Activated CD8-positive, alpha-beta T cell treated with anti-CD3 and anti-CD28 coated beads for 36 hours (primary cell): ENCODE results near the gene GLG1. TPM values are rescaled to one million over a fixed set of nuclear protein-coding genes. Genes with fewer than 3 reads are reported as not detected.

Experiments
- ATAC-seq: fragments of 200-7000 bp; cut with Tn5 transposase; one replicate; pipeline ENCODE4 v1.10.0; 2021; ENCODE audit warnings: mild to moderate bottlenecking, moderate library complexity
- CTCF ChIA-PET: fragments of 350-600 bp; sonication (Branson Sonifier 250); formaldehyde crosslinking; loops from one replicate; lab custom pipeline; 2021; ENCODE audit warnings: antibody characterized with exemption; lab: Charles Lee
- POLR2A ChIA-PET: fragments of 350-600 bp; sonication (Branson Sonifier 250); formaldehyde crosslinking; loops from one replicate; lab custom pipeline; 2021; ENCODE audit warnings: antibody characterized with exemption; lab: Charles Lee
- DNase-seq: peaks from one replicate; pipeline ENCODE4 v3.0.0-alpha.2; 2020
- H3K27ac Mint-ChIP-seq: one replicate; pipeline ENCODE4 v1.8.0; 2021; ENCODE audit warnings: mild to moderate bottlenecking, mixed read lengths
- H3K27me3 Mint-ChIP-seq: one replicate; pipeline ENCODE4 v1.8.0; 2021; ENCODE audit warnings: mixed read lengths
- H3K36me3 Mint-ChIP-seq: one replicate; pipeline ENCODE4 v1.8.0; 2021; ENCODE audit warnings: low read depth, mixed read lengths
- H3K4me1 Mint-ChIP-seq: one replicate; pipeline ENCODE4 v1.8.0; 2021; ENCODE audit warnings: low read depth, mixed read lengths
- H3K4me3 Mint-ChIP-seq: one replicate; pipeline ENCODE4 v1.8.0; 2021; ENCODE audit warnings: mild to moderate bottlenecking, moderate library complexity, mixed read lengths
- H3K9me3 Mint-ChIP-seq: one replicate; pipeline ENCODE4 v1.8.0; 2021; ENCODE audit warnings: mixed read lengths
- intact Hi-C: fragments of 100-400 bp; cut with micrococcal nuclease; formaldehyde crosslinking; loops from one replicate; pipeline ENCODE4 v1.10.0; 2022
- total RNA-seq, 2 experiments: library from RNA; stranded (reverse); gene quantifications; one replicate each; pipeline ENCODE4 v1.2.3, GENCODE V29; 2021
- TF ChIP-seq, protein P1 (sequence below): fragments of 200-600 bp; IDR thresholded peaks from one replicate; pipeline ENCODE4 v1.8.0; 2022; ENCODE audit warnings: antibody characterized with exemption, mild to moderate bottlenecking

GLG1 gene
- total RNA-seq, 2 experiments from 2014 or later, result 70.0 to 74.9 TPM

DNA sequence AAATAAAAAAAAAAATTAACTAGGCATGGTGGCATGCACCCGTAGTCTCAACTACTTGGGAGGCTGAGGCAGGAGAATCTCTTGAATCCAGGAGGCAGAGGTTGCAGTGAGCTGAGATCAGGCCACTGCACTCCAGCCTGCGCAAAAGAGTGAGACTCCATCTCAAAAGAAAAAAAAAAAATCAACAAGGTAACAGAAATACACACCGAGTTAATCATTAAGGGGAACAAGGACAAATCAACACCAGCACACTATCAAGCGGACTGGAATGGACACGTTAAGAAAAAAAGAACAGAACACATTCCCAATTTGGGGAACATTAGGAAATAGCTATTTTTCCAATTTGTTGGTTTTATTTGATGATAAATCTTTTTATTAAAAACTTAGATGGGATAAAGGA is 28.4 kb upstream of the GLG1 start:
- H3K36me3 Mint-ChIP-seq, result peaks cover 42% of the 10 kb centered on the region
- intact Hi-C loops, result no loop called here
- ChIA-PET POLR2A (interaction anchor here (1.2 to 1.4 kb wide), 4 partner anchors 10 to 32 kb away, joined by 3 to 5 read pairs (median 4); partner anchors contain the start of gene RFWD3), CTCF (interaction anchor here (1.3 kb wide), 1 partner anchor 13 kb away, joined by 6 read pairs; no protein-coding TSS in a partner anchor)
- ATAC-seq, result no peak
- TF ChIP-seq, protein P1, sequence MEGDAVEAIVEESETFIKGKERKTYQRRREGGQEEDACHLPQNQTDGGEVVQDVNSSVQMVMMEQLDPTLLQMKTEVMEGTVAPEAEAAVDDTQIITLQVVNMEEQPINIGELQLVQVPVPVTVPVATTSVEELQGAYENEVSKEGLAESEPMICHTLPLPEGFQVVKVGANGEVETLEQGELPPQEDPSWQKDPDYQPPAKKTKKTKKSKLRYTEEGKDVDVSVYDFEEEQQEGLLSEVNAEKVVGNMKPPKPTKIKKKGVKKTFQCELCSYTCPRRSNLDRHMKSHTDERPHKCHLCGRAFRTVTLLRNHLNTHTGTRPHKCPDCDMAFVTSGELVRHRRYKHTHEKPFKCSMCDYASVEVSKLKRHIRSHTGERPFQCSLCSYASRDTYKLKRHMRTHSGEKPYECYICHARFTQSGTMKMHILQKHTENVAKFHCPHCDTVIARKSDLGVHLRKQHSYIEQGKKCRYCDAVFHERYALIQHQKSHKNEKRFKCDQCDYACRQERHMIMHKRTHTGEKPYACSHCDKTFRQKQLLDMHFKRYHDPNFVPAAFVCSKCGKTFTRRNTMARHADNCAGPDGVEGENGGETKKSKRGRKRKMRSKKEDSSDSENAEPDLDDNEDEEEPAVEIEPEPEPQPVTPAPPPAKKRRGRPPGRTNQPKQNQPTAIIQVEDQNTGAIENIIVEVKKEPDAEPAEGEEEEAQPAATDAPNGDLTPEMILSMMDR, result no peak
- no peak overlapping the region for H3K4me3 Mint-ChIP-seq
- H3K4me1 Mint-ChIP-seq, result no peaks in the 10 kb centered on the region
- H3K27ac Mint-ChIP-seq, result no peak overlapping the region
- no peaks in the 10 kb centered on the region for H3K27me3 Mint-ChIP-seq
- H3K9me3 Mint-ChIP-seq, result no peaks in the 10 kb centered on the region
- DNase-seq, result no peak

DNA sequence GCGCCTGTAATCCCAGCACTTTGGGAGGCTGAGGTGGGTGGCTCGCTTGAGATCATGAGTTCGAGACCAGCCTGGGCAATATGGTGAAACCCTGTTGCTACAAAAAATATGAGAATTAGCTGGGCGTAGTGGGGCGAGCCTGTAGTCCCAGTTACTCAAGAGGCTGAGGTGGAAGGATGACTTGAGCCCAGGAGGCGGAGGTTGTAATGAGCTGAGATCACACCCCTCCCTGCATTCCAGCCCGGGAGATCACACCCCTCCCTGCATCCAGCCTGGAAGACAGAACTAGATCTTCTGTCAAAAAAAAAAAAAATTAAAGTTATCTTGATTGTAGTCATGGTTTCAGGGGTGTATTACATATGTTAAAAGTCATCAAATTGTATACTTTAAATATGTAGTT is 26.8 kb upstream of the GLG1 start:
- intact Hi-C loops, result no loop called here
- Mint-ChIP-seq H3K27ac (no peak overlapping the region), H3K9me3 (no peaks in the 10 kb centered on the region), H3K27me3 (no peaks in the 10 kb centered on the region), H3K4me3 (no peak overlapping the region), H3K4me1 (peaks cover 7% of the 10 kb centered on the region), H3K36me3 (peaks cover 47% of the 10 kb centered on the region)
- TF ChIP-seq, protein P1, result no peak
- ATAC-seq (no peak), DNase-seq (no peak)
- POLR2A ChIA-PET, result interaction anchor here (1.6 to 2.7 kb wide), 2 partner anchors 11 to 31 kb away, joined by 3 to 7 read pairs; no protein-coding TSS in a partner anchor
- CTCF ChIA-PET, result interaction anchor here (0.8 to 1.6 kb wide), 3 partner anchors 9 to 18 kb away, joined by 3 to 5 read pairs (median 4); no protein-coding TSS in a partner anchor

DNA sequence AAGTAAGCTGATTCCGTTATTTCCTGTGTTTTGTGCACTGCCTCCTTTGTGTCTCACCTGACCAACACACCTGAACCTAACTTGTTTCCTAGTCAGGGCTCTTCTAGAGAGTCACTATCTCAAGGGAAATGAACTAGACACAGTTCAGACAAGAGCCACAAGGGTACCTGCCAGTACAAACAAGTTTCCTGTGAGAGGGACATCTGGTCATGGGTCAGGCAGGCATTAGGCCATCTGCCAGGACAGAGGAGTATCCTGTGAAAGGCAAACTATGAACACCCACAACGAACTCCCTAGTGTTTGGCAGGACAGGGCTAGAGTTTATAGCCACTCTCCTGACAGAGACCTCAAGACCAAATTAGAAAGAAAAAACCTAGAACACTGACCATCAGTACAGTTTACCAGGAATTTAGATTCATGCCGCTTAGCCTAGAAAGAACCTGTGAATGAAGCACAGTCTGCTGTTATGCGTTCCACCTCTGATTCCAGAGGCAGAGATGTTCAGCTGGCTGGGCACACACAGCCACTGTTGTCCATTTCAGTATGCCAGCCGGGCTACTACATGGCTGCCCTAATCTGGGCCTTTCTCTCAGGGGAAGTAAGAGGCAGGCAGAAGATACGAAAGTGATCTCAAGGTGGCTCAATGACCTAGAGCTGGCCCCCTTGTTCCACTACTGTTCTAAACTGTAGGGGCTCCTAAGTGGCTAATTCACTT is 20.7 kb upstream of the GLG1 start:
- TF ChIP-seq, protein P1, result no peak
- H3K27ac Mint-ChIP-seq, result peak overlapping the region; percentile 87
- DNase-seq, result no peak
- peak overlapping the region; percentile 10 for H3K4me3 Mint-ChIP-seq
- H3K4me1 Mint-ChIP-seq, result peaks cover 40% of the 10 kb centered on the region
- ChIA-PET CTCF (interaction anchor here (1.0 to 3.7 kb wide), 4 partner anchors 11 to 159 kb away, joined by 3 to 20 read pairs (median 4); no protein-coding TSS in a partner anchor), POLR2A (interaction anchor here (0.6 to 2.4 kb wide), 7 partner anchors 16 to 39 kb away, joined by 3 to 12 read pairs (median 5); partner anchors contain the start of genes GLG1 and RFWD3)
- no peak for ATAC-seq
- H3K36me3 Mint-ChIP-seq, result peaks cover 79% of the 10 kb centered on the region
- H3K27me3 Mint-ChIP-seq, result no peaks in the 10 kb centered on the region
- intact Hi-C loops, result no loop called here
- no peaks in the 10 kb centered on the region for H3K9me3 Mint-ChIP-seq

DNA sequence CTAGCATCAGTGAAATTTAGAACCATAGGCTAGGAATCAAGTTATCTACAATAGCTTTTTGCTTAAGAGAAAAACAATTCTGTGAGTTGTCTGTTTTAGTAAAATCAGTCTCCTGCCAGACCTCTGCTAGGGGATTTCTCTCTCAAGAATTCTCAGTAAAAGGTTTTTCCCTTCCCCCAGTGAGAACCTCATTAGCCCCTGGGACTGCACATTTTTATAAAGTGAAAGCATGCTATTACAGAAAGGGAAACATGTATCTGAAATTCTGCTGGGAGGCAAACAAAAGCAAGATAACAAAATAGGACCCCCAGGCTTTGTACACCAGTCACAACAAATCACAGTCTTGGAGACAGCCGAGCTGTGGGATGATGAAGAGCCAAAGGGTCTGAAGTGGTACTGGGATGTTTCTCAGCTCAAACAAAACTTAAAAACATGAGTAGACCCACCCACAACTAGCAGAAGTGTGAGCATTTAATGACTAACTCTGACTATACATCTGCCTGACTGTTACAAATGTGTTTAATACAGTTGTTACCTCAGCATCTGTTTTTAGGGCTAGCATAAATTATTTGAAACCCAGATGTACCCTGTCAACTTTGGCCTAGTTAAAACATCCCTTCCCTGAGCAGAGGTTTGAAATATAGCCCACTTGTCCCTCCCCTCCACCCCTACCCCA is 20.0 kb upstream of the GLG1 start:
- ChIA-PET POLR2A (interaction anchor here (0.6 to 2.4 kb wide), 9 partner anchors 15 to 73 kb away, joined by 3 to 12 read pairs (median 5); partner anchors contain the start of genes GLG1 and RFWD3), CTCF (interaction anchor here (1.2 to 1.5 kb wide), 2 partner anchors 19 to 25 kb away, joined by 3 to 4 read pairs; no protein-coding TSS in a partner anchor)
- H3K36me3 Mint-ChIP-seq, result peaks cover 81% of the 10 kb centered on the region
- H3K4me1 Mint-ChIP-seq, result peaks cover 40% of the 10 kb centered on the region
- TF ChIP-seq, protein P1, result no peak
- H3K9me3 Mint-ChIP-seq, result no peaks in the 10 kb centered on the region
- peak overlapping the region; percentile 29 for H3K4me3 Mint-ChIP-seq
- no peaks in the 10 kb centered on the region for H3K27me3 Mint-ChIP-seq
- peak; percentile 26 for DNase-seq
- ATAC-seq, result peak; percentile 87
- H3K27ac Mint-ChIP-seq, result peak overlapping the region; percentile 87
- intact Hi-C loops, result no loop called here
